T1000 (cell line): ENCODE data around the gene HNRNPM.
"Not testable (repeated sequence)": the region's sequence is repeated elsewhere in the genome, so short reads cannot be mapped to it uniquely, and the experiment has no call there.

Experiments
- DNase-seq: peaks from one replicate; lab custom pipeline; 2025; ENCODE audit warnings: mixed read lengths; lab: John Stamatoyannopoulos, UW

Gene HNRNPM

GRCh38 chr19:8425331-8425730, 19.4 kb upstream of the HNRNPM start:
- DNase-seq: not testable (repeated sequence)

GRCh38 chr19:8426283-8426682, 18.5 kb upstream of the HNRNPM start:
- no peak for DNase-seq

- DNase-seq: no peak
Measured at GRCh38 chr19:8429044-8429443, 15.7 kb upstream of the HNRNPM start.

GRCh38 chr19:8429826-8430225, 14.9 kb upstream of the HNRNPM start:
- no peak for DNase-seq

GRCh38 chr19:8430650-8431049, 14.1 kb upstream of the HNRNPM start:
- no peak for DNase-seq

- no peak for DNase-seq
Measured at GRCh38 chr19:8438236-8438635, 6.5 kb upstream of the HNRNPM start.

GRCh38 chr19:8441725-8442544, 2.8 kb upstream of the HNRNPM start:
- DNase-seq: no peak

- DNase-seq: not testable (repeated sequence)
Measured at GRCh38 chr19:8444140-8444676, 567 bp upstream of the HNRNPM start.

GRCh38 chr19:8445488-8446001, 770 bp downstream of the HNRNPM start:
- no peak for DNase-seq

GRCh38 chr19:8446061-8446709, 1.4 kb downstream of the HNRNPM start:
- DNase-seq: no peak

- DNase-seq: no peak
Measured at GRCh38 chr19:8449830-8450229, 5.1 kb downstream of the HNRNPM start.

- DNase-seq: no peak
Measured at GRCh38 chr19:8451377-8451776, 6.6 kb downstream of the HNRNPM start.

- DNase-seq: no peak
Measured at GRCh38 chr19:8451885-8452284, 7.1 kb downstream of the HNRNPM start.

- no peak for DNase-seq
Measured at GRCh38 chr19:8452446-8453123, 7.8 kb downstream of the HNRNPM start.

GRCh38 chr19:8453616-8454015, 8.8 kb downstream of the HNRNPM start:
- no peak for DNase-seq

- no peak for DNase-seq
Measured at GRCh38 chr19:8454218-8454617, 9.4 kb downstream of the HNRNPM start.

GRCh38 chr19:8455018-8455417, 10.2 kb downstream of the HNRNPM start:
- DNase-seq: no peak

GRCh38 chr19:8456064-8456463, 11.3 kb downstream of the HNRNPM start:
- DNase-seq: no peak

GRCh38 chr19:8457209-8457608, 12.4 kb downstream of the HNRNPM start:
- no peak for DNase-seq

GRCh38 chr19:8457827-8458226, 13.1 kb downstream of the HNRNPM start:
- DNase-seq: no peak

GRCh38 chr19:8458380-8458779, 13.6 kb downstream of the HNRNPM start:
- no peak for DNase-seq

- no peak for DNase-seq
Measured at GRCh38 chr19:8459095-8459494, 14.3 kb downstream of the HNRNPM start.
